ENCODE measurements around the gene PTPRT. TPM values are rescaled to one million over a fixed set of nuclear protein-coding genes. Genes with fewer than 3 reads are reported as not detected.

Gene PTPRT
- total and polyA plus RNA-seq, 2 donors (not counting 1 experiment from before 2014, with no cell fraction given): not detected

DNA sequence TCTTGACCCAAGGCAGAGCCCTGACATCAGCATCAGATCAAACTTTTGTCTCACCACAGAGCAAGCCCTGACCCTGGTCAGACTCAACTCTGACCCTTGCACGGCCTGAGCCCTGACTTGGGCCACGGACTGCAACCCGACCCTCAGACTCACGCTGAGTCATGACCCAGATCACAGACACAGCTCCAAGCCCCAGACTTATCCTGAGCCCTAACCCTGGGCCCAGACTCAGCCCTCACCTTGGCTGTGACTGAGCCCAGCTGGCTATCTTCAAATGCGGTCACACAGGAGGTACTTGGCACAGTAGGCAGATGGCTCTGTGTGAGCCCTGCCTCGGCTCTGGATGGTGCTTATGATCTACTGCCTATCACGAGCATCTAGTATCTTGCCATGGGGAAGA, 602.3 kb downstream of the PTPRT start:
- Histone ChIP-seq H3K27ac (ENCODE audit: insufficient read depth, low read length) (no peak overlapping the region), H3K4me3 (replicated peaks in 1 of 4; ENCODE audit: control extremely low read depth in 1 of 4, insufficient read depth in 1 of 4, low read depth in 3 of 4, low read length in 4 of 4) (no peak overlapping the region), H3K27me3 (ENCODE audit: control insufficient read depth, insufficient read depth, low read length) (no peaks in the 10 kb centered on the region), H3K36me3 (ENCODE audit: control insufficient read depth, insufficient read depth, low read length) (no peaks in the 10 kb centered on the region), H3K4me2 (ENCODE audit: extremely low read depth, insufficient read depth, low read length) (no peak overlapping the region), H2AFZ (ENCODE audit: low read length) (no peak overlapping the region), H3K9ac (ENCODE audit: insufficient read depth, low read length) (no peak overlapping the region), H4K20me1 (ENCODE audit: control insufficient read depth, extremely low read depth, insufficient read depth, low read length) (no peaks in the 10 kb centered on the region), H3K4me1 (ENCODE audit: control insufficient read depth, extremely low read depth, insufficient read depth, low read length) (no peaks in the 10 kb centered on the region), H3K9me3 (ENCODE audit: control insufficient read depth, insufficient read depth, low read depth, low read length) (no peaks in the 10 kb centered on the region), H3K79me2 (ENCODE audit: control insufficient read depth, insufficient read depth, low read length) (no peaks in the 10 kb centered on the region)
- TF ChIP-seq CTCF (conservative IDR thresholded peaks at IDR 0.05 in 1 of 2, IDR thresholded peaks at IDR 0.05 in 1 of 2; ENCODE audit: low read depth in 1 of 2, low read length in 2 of 2): no peak
- no peak for TF ChIP-seq EZH2 (IDR thresholded peaks at IDR 0.05; ENCODE audit: low read length, missing control alignments)
- DNase-seq (ENCODE audit: low read depth in 2 of 2): no peak

GRCh38 chr20:42581311-42581710, 608.4 kb downstream of the PTPRT start:
- Histone ChIP-seq H3K27me3 (ENCODE audit: control insufficient read depth, insufficient read depth, low read length) (no peaks in the 10 kb centered on the region), H3K4me3 (replicated peaks in 1 of 4; ENCODE audit: control extremely low read depth in 1 of 4, insufficient read depth in 1 of 4, low read depth in 3 of 4, low read length in 4 of 4) (no peak overlapping the region), H3K79me2 (ENCODE audit: control insufficient read depth, insufficient read depth, low read length) (no peaks in the 10 kb centered on the region), H3K36me3 (ENCODE audit: control insufficient read depth, insufficient read depth, low read length) (no peaks in the 10 kb centered on the region), H2AFZ (ENCODE audit: low read length) (no peak overlapping the region), H4K20me1 (ENCODE audit: control insufficient read depth, extremely low read depth, insufficient read depth, low read length) (no peaks in the 10 kb centered on the region), H3K9me3 (ENCODE audit: control insufficient read depth, insufficient read depth, low read depth, low read length) (no peaks in the 10 kb centered on the region), H3K9ac (ENCODE audit: insufficient read depth, low read length) (no peak overlapping the region), H3K27ac (ENCODE audit: insufficient read depth, low read length) (no peak overlapping the region), H3K4me2 (ENCODE audit: extremely low read depth, insufficient read depth, low read length) (no peak overlapping the region), H3K4me1 (ENCODE audit: control insufficient read depth, extremely low read depth, insufficient read depth, low read length) (no peaks in the 10 kb centered on the region)
- TF ChIP-seq CTCF (conservative IDR thresholded peaks at IDR 0.05 in 1 of 2, IDR thresholded peaks at IDR 0.05 in 1 of 2; ENCODE audit: low read depth in 1 of 2, low read length in 2 of 2) (no peak), EZH2 (IDR thresholded peaks at IDR 0.05; ENCODE audit: low read length, missing control alignments) (no peak)
- no peak for DNase-seq (ENCODE audit: low read depth in 2 of 2)

DNA sequence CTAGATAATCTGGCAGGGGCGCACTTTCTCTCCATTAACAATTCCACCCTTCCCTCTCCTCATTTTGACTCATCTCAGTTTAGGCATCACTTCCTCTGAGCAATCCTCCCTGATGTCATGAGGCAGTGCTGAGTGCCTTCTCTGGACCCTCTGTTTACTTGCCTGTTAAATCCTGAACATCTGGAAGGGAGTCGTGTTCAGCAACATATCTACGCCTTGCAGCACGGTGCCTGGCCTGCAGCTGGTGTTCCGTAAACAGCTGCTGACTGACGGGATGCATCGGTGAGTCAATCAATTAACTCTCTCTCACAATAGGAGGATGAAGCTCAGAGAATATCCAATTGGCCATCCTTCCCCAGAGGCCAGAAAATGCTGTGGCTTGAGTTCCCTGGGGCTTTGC, 613.5 kb downstream of the PTPRT start:
- no peak overlapping the region for H3K4me2 ChIP-seq (ENCODE audit: extremely low read depth, insufficient read depth, low read length)
- H2AFZ ChIP-seq (ENCODE audit: low read length): no peak overlapping the region
- no peak for DNase-seq (ENCODE audit: low read depth in 2 of 2)
- H3K36me3 ChIP-seq (ENCODE audit: control insufficient read depth, insufficient read depth, low read length): no peaks in the 10 kb centered on the region
- H3K27ac ChIP-seq (ENCODE audit: insufficient read depth, low read length): no peak overlapping the region
- no peaks in the 10 kb centered on the region for H3K9me3 ChIP-seq (ENCODE audit: control insufficient read depth, insufficient read depth, low read depth, low read length)
- H3K27me3 ChIP-seq (ENCODE audit: control insufficient read depth, insufficient read depth, low read length): no peaks in the 10 kb centered on the region
- TF ChIP-seq EZH2 (IDR thresholded peaks at IDR 0.05; ENCODE audit: low read length, missing control alignments) (no peak), CTCF (conservative IDR thresholded peaks at IDR 0.05 in 1 of 2, IDR thresholded peaks at IDR 0.05 in 1 of 2; ENCODE audit: low read depth in 1 of 2, low read length in 2 of 2) (no peak)
- H4K20me1 ChIP-seq (ENCODE audit: control insufficient read depth, extremely low read depth, insufficient read depth, low read length): no peaks in the 10 kb centered on the region
- no peak overlapping the region for H3K4me3 ChIP-seq (replicated peaks in 1 of 4; ENCODE audit: control extremely low read depth in 1 of 4, insufficient read depth in 1 of 4, low read depth in 3 of 4, low read length in 4 of 4)
- H3K9ac ChIP-seq (ENCODE audit: insufficient read depth, low read length): no peak overlapping the region
- H3K79me2 ChIP-seq (ENCODE audit: control insufficient read depth, insufficient read depth, low read length): no peaks in the 10 kb centered on the region
- no peaks in the 10 kb centered on the region for H3K4me1 ChIP-seq (ENCODE audit: control insufficient read depth, extremely low read depth, insufficient read depth, low read length)
